ENCODE results near the gene C11orf86. TPM values are rescaled to one million over a fixed set of nuclear protein-coding genes. Genes with fewer than 3 reads are reported as not detected.

Gene C11orf86
- total RNA-seq, 1 donor from 2014 or later: not detected

DNA sequence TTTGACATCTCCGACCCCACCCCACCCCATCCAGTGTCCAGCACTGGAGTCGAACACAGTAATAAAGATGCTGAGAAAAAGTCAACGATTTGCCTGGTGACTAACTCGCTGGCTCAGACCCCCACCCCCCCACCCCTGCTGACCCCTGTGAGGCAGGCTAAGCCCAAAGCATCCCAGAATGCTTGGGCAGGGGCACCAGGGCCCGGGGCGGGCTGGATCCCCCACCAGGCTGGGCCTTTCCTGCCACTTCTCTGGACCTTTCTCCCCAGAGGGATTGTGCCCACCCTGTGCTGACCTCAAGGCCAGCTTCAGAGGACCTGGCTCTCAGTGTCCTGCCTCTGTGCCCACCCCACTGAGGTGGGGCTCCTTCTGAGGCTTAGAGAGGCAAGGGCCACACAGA lies 1.8 kb downstream of the C11orf86 start:
- H3K36me3 ChIP-seq (ENCODE audit: control insufficient read depth in 3 of 3, insufficient read depth in 3 of 3, low read length in 3 of 3): no peaks in the 10 kb centered on the region

DNA sequence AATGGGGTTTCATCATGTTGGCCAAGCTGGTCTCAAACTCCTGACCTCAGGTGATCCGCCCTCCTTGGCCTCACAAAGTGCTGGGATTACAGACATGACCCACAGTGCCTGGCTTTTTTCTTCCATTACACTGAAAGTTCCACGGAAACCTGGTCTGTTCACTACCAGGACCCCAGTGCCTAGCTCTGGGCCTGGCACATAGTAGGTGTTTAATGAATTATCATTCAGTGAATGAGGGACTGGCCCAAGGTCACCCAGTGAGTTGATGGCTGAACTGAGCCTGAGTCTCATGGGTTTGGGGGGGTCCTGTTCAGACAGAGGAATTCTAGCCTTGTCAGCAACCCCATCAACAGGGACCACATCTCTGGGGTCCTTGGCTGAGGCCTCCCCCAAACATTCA lies 3.1 kb downstream of the C11orf86 start:
- Histone ChIP-seq H3K9ac (ENCODE audit: low read depth in 1 of 3, low read length in 3 of 3) (no peak overlapping the region), H3K4me3 (ENCODE audit: low read length in 3 of 3) (no peak overlapping the region), H3K36me3 (ENCODE audit: control insufficient read depth in 3 of 3, insufficient read depth in 3 of 3, low read length in 3 of 3) (no peaks in the 10 kb centered on the region), H3K27me3 (ENCODE audit: control insufficient read depth in 3 of 3, insufficient read depth in 3 of 3, low read length in 3 of 3) (no peaks in the 10 kb centered on the region), H3K27ac (ENCODE audit: low read depth, low read length) (no peak overlapping the region), H3K9me3 (ENCODE audit: control insufficient read depth in 3 of 3, low read length in 3 of 3) (peaks cover 0 to 4% (median 0%) of the 10 kb centered on the region in 3 donors), H3K4me1 (ENCODE audit: control insufficient read depth in 3 of 3, insufficient read depth in 3 of 3, low read length in 3 of 3) (peaks cover 3 to 10% (median 8%) of the 10 kb centered on the region in 3 donors)

More for the DNA sequence above, 1.8 kb downstream of the C11orf86 start:
- Histone ChIP-seq H3K9ac (ENCODE audit: low read depth in 1 of 3, low read length in 3 of 3) (no peak overlapping the region), H3K27ac (ENCODE audit: low read depth, low read length) (no peak overlapping the region), H3K9me3 (ENCODE audit: control insufficient read depth in 3 of 3, low read length in 3 of 3) (peaks cover 0 to 4% (median 0%) of the 10 kb centered on the region in 3 donors), H3K4me1 (ENCODE audit: control insufficient read depth in 3 of 3, insufficient read depth in 3 of 3, low read length in 3 of 3) (peaks cover 3 to 6% (median 4%) of the 10 kb centered on the region in 3 donors), H3K4me3 (ENCODE audit: low read length in 3 of 3) (no peak overlapping the region), H3K27me3 (ENCODE audit: control insufficient read depth in 3 of 3, insufficient read depth in 3 of 3, low read length in 3 of 3) (no peaks in the 10 kb centered on the region)

DNA sequence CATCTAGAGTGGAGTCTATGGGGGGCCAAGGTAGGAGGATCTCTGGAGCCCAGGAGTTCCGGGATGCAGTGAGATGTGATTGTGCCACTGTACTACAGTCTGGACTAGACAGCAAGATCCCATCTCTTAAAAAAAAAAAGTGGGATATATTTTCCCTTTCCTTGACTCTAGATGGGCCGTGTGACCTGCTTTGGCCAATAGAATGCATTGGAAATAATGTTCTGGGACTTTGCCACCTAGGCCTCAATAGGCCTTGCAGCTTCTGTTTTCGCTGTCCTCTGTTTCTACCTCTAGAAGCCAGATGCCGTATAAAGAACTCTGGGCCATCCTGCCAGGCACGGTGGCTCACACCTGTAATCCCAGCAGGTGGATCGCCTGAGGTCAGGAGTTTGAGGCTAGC lies 3.6 kb downstream of the C11orf86 start:
- H3K9ac ChIP-seq (ENCODE audit: low read depth in 1 of 3, low read length in 3 of 3): no peak overlapping the region
- H3K4me3 ChIP-seq (ENCODE audit: low read length in 3 of 3): no peak overlapping the region
- peaks cover 0 to 4% (median 0%) of the 10 kb centered on the region in 3 donors for H3K9me3 ChIP-seq (ENCODE audit: control insufficient read depth in 3 of 3, low read length in 3 of 3)
- H3K36me3 ChIP-seq (ENCODE audit: control insufficient read depth in 3 of 3, insufficient read depth in 3 of 3, low read length in 3 of 3): no peaks in the 10 kb centered on the region
- peaks cover 3 to 11% (median 10%) of the 10 kb centered on the region in 3 donors for H3K4me1 ChIP-seq (ENCODE audit: control insufficient read depth in 3 of 3, insufficient read depth in 3 of 3, low read length in 3 of 3)
- H3K27me3 ChIP-seq (ENCODE audit: control insufficient read depth in 3 of 3, insufficient read depth in 3 of 3, low read length in 3 of 3): no peaks in the 10 kb centered on the region
- no peak overlapping the region for H3K27ac ChIP-seq (ENCODE audit: low read depth, low read length)

DNA sequence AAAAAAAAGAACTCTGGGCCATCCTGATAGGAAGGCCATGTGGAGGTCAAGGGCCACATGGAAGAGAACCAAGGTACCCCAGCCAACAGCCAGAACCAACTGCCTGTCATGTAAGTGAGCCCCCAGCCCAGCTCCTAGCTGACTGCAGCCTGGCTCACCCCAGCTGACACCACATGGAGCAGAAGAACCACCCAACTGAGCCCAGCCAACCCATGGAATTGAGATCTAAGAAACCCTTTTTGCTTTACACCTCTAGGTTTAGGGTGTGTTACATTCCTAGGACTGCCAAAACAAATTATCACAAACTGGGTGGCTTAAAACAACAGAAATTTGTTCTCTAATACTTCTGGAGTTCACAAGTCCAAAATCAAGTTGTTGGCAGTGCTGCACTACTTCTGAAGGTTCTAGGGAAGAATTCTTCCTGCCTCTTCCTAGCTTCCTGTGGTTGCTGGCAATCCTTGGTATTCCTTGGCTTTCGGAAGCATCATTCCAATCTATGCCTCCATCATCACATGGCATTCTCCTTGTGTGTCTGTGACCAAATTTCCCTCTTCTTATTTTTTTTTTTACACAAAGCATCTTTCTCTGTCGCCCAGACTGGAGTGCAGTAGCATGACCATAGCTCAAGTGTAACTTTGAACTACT lies 4.4 kb downstream of the C11orf86 start:
- Histone ChIP-seq H3K4me3 (ENCODE audit: low read length in 3 of 3) (no peak overlapping the region), H3K27me3 (ENCODE audit: control insufficient read depth in 3 of 3, insufficient read depth in 3 of 3, low read length in 3 of 3) (no peaks in the 10 kb centered on the region), H3K36me3 (ENCODE audit: control insufficient read depth in 3 of 3, insufficient read depth in 3 of 3, low read length in 3 of 3) (no peaks in the 10 kb centered on the region), H3K4me1 (ENCODE audit: control insufficient read depth in 3 of 3, insufficient read depth in 3 of 3, low read length in 3 of 3) (peaks cover 3 to 16% (median 10%) of the 10 kb centered on the region in 3 donors), H3K9ac (ENCODE audit: low read depth in 1 of 3, low read length in 3 of 3) (no peak overlapping the region), H3K27ac (ENCODE audit: low read depth, low read length) (no peak overlapping the region), H3K9me3 (ENCODE audit: control insufficient read depth in 3 of 3, low read length in 3 of 3) (peaks cover 0 to 4% (median 0%) of the 10 kb centered on the region in 3 donors)

DNA sequence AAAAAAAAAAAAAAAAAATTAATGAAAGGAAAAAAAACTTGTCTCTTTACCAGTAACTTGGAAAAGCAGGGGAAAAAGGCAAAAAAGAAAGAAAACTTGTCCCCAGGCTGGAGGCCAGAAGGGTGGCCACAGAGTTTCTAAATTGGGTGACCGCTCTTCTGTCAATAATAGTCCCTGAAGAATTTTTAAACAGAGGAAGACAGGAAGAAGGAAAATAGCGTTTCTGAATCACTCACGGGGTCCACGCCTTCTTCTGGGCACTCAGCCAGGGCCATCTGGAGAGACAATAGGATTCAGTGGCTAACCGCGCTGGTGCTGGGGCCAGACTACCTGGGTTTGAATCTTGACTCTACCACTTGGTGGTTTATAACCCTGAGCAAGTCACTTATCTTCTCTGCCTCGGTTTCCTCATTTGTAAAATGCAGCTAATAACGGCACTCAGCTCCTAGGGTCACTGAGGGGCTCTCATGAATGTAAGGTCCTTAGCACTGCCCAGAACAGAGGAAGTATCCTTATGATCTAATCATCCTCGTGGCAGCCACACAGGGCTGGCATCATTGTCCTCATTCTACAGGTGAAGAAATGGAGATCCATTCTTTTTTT lies 7.0 kb downstream of the C11orf86 start:
- peaks cover 19 to 29% (median 27%) of the 10 kb centered on the region in 3 donors for H3K4me1 ChIP-seq (ENCODE audit: control insufficient read depth in 3 of 3, insufficient read depth in 3 of 3, low read length in 3 of 3)
- no peak overlapping the region for H3K9ac ChIP-seq (ENCODE audit: low read depth in 1 of 3, low read length in 3 of 3)
- no peaks in the 10 kb centered on the region for H3K36me3 ChIP-seq (ENCODE audit: control insufficient read depth in 3 of 3, insufficient read depth in 3 of 3, low read length in 3 of 3)
- peaks cover 0 to 4% (median 0%) of the 10 kb centered on the region in 3 donors for H3K9me3 ChIP-seq (ENCODE audit: control insufficient read depth in 3 of 3, low read length in 3 of 3)
- H3K27me3 ChIP-seq (ENCODE audit: control insufficient read depth in 3 of 3, insufficient read depth in 3 of 3, low read length in 3 of 3): no peaks in the 10 kb centered on the region
- H3K4me3 ChIP-seq (ENCODE audit: low read length in 3 of 3): no peak overlapping the region
- H3K27ac ChIP-seq (ENCODE audit: low read depth, low read length): no peak overlapping the region

DNA sequence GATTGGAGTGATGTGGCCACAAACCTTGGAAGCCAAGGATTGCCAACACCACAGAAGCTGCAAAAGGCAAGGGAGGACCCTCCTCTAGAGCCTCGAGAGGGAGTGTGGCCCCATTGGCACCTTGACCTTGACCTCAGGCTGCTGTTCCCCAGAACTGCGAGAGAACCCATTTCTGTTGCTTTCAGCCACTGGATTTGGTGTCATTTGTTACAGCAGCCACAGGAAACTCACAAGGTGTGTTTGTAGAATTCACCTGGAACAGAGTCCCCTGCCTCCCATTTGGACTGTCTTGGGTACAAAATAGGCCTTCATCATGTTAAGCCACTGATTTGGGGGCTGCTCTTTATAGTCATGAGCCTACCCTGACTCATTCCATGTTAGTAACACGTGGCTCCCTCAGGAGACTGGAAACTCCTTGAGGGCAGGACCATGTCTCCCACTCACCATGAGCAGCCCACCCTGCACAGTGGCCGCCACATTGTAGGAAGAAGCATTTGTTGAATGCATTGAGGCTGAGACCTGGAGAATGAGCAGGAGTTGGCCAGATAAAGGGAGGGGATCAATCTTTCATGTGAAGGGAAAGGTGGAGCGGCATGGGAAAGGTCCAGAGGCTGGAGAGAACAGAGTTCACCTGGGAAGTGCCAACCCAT lies 8.3 kb downstream of the C11orf86 start:
- no peak overlapping the region for H3K27ac ChIP-seq (ENCODE audit: low read depth, low read length)
- H3K9ac ChIP-seq (ENCODE audit: low read depth in 1 of 3, low read length in 3 of 3): no peak overlapping the region
- H3K4me3 ChIP-seq (ENCODE audit: low read length in 3 of 3): no peak overlapping the region
- H3K27me3 ChIP-seq (ENCODE audit: control insufficient read depth in 3 of 3, insufficient read depth in 3 of 3, low read length in 3 of 3): no peaks in the 10 kb centered on the region
- H3K4me1 ChIP-seq (ENCODE audit: control insufficient read depth in 3 of 3, insufficient read depth in 3 of 3, low read length in 3 of 3): peaks cover 19 to 29% (median 27%) of the 10 kb centered on the region in 3 donors
- no peaks in the 10 kb centered on the region for H3K36me3 ChIP-seq (ENCODE audit: control insufficient read depth in 3 of 3, insufficient read depth in 3 of 3, low read length in 3 of 3)
- peaks cover 0 to 4% (median 0%) of the 10 kb centered on the region in 3 donors for H3K9me3 ChIP-seq (ENCODE audit: control insufficient read depth in 3 of 3, low read length in 3 of 3)

DNA sequence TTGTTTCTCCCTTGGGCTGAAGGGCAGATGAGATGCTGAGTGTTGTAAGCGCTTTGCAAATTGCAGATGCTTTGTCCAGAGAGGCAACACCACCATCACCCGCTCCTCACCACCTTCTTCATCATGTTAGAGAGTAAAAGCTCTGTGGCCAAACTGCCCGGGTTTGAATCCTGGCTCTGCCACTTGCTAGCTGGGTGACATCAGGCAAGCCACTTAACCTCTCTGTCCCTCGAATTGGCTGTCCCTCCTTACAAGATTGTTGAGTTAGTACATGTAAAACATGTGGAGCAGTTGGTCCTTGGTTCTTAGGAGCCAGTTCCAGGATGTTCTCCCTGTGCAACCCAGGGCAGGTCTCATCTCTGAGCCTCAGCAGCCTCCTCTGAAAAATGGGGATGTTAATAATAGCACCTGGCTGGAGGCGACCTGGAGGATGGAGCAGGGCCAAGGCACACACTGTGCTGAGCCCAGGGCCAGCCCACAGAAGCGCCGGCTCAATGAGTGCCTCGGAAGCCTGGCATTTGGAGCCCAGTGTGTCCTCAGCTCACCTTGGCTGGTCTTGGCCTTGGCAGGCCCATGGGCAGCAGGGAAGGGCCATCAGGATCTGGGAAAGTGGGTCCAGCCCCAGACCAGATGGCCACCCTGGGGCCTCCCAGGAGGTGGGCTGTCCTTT lies 10.5 kb downstream of the C11orf86 start:
- no peaks in the 10 kb centered on the region for H3K9me3 ChIP-seq (ENCODE audit: control insufficient read depth in 3 of 3, low read length in 3 of 3)
- peaks cover 19 to 29% (median 27%) of the 10 kb centered on the region in 3 donors for H3K4me1 ChIP-seq (ENCODE audit: control insufficient read depth in 3 of 3, insufficient read depth in 3 of 3, low read length in 3 of 3)
- H3K36me3 ChIP-seq (ENCODE audit: control insufficient read depth in 3 of 3, insufficient read depth in 3 of 3, low read length in 3 of 3): no peaks in the 10 kb centered on the region
- H3K27ac ChIP-seq (ENCODE audit: low read depth, low read length): no peak overlapping the region
- no peaks in the 10 kb centered on the region for H3K27me3 ChIP-seq (ENCODE audit: control insufficient read depth in 3 of 3, insufficient read depth in 3 of 3, low read length in 3 of 3)
- H3K4me3 ChIP-seq (ENCODE audit: low read length in 3 of 3): no peak overlapping the region
- H3K9ac ChIP-seq (ENCODE audit: low read depth in 1 of 3, low read length in 3 of 3): no peak overlapping the region

DNA sequence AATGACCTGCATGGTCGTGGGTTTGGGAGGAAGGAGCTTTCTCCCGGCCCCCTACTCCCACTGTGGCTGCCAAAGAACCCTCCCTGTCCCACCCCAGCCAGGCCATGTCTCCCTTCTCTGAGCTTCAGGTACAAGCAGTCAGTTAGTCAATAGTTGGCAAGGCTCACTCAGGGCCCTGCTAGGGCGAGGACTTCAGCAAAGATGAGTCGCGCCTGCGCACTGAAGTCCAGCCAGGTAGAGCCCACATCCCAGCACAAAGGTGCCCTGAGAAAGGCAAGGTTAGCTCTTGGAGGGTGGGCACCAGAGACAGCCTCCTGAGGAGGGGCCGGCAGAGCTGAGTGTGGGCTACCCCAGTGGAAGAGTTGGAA lies 11.1 kb downstream of the C11orf86 start:
- Histone ChIP-seq H3K9me3 (ENCODE audit: control insufficient read depth in 3 of 3, low read length in 3 of 3) (no peaks in the 10 kb centered on the region), H3K4me3 (ENCODE audit: low read length in 3 of 3) (no peak overlapping the region), H3K27ac (ENCODE audit: low read depth, low read length) (no peak overlapping the region), H3K9ac (ENCODE audit: low read depth in 1 of 3, low read length in 3 of 3) (no peak overlapping the region), H3K4me1 (ENCODE audit: control insufficient read depth in 3 of 3, insufficient read depth in 3 of 3, low read length in 3 of 3) (peaks cover 19 to 28% (median 27%) of the 10 kb centered on the region in 3 donors), H3K36me3 (ENCODE audit: control insufficient read depth in 3 of 3, insufficient read depth in 3 of 3, low read length in 3 of 3) (no peaks in the 10 kb centered on the region), H3K27me3 (ENCODE audit: control insufficient read depth in 3 of 3, insufficient read depth in 3 of 3, low read length in 3 of 3) (no peaks in the 10 kb centered on the region)

DNA sequence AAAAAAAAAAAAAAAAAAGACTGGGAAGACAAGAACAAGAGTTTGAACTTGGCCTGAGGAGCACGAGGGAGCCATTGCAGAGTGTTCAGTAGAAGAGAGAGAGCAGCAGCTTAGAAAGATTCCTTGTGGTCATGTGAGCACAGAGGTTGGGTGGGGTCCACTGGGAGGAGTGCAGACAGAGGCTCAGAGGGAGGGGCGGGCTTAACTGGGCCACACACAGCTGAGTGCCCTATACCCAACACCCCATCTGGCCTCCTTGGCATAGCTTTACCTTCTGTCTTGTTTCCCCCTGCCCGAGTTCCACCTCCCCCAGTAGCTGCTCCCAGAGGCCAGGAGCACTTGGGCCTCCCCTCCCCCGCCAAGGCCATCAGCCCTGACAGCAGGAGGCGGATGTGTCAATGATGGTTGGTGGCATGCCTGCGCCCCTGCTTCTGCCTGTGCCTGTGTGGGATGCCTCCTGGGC lies 12.1 kb downstream of the C11orf86 start:
- H3K27ac ChIP-seq (ENCODE audit: low read depth, low read length): no peak overlapping the region
- H3K4me1 ChIP-seq (ENCODE audit: control insufficient read depth in 3 of 3, insufficient read depth in 3 of 3, low read length in 3 of 3): peaks cover 16 to 20% (median 20%) of the 10 kb centered on the region in 3 donors
- no peaks in the 10 kb centered on the region for H3K36me3 ChIP-seq (ENCODE audit: control insufficient read depth in 3 of 3, insufficient read depth in 3 of 3, low read length in 3 of 3)
- no peaks in the 10 kb centered on the region for H3K9me3 ChIP-seq (ENCODE audit: control insufficient read depth in 3 of 3, low read length in 3 of 3)
- H3K27me3 ChIP-seq (ENCODE audit: control insufficient read depth in 3 of 3, insufficient read depth in 3 of 3, low read length in 3 of 3): no peaks in the 10 kb centered on the region
- H3K9ac ChIP-seq (ENCODE audit: low read depth in 1 of 3, low read length in 3 of 3): no peak overlapping the region
- no peak overlapping the region for H3K4me3 ChIP-seq (ENCODE audit: low read length in 3 of 3)

Measured in skeletal muscle tissue (tissue), 4 donors.